OCI-LY7 (cell line): ENCODE measurements around the gene TGM6.

ENCODE experiments used
- EZH2phosphoT487 ChIP-seq: fragments of 200-600 bp; sonication (generic); IDR thresholded peaks from 2 replicates; pipeline ENCODE4 v1.6.1; 2018; ENCODE audit warnings: low read depth, borderline replicate concordance, mild to moderate bottlenecking, mixed run types, antibody characterized with exemption, low read length, moderate library complexity, mixed read lengths
- TF ChIP-seq, protein P1 (sequence below): fragments of 200-600 bp; sonication (generic); conservative IDR thresholded peaks from 2 replicates; pipeline ENCODE4 v1.5.1; 2014; ENCODE audit warnings: mild to moderate bottlenecking, antibody characterized with exemption, low read length, moderate library complexity, mixed read lengths

GRCh38 chr20:2402271-2402980 lies 21.7 kb downstream of the TGM6 start:
- TF ChIP-seq, protein P1, sequence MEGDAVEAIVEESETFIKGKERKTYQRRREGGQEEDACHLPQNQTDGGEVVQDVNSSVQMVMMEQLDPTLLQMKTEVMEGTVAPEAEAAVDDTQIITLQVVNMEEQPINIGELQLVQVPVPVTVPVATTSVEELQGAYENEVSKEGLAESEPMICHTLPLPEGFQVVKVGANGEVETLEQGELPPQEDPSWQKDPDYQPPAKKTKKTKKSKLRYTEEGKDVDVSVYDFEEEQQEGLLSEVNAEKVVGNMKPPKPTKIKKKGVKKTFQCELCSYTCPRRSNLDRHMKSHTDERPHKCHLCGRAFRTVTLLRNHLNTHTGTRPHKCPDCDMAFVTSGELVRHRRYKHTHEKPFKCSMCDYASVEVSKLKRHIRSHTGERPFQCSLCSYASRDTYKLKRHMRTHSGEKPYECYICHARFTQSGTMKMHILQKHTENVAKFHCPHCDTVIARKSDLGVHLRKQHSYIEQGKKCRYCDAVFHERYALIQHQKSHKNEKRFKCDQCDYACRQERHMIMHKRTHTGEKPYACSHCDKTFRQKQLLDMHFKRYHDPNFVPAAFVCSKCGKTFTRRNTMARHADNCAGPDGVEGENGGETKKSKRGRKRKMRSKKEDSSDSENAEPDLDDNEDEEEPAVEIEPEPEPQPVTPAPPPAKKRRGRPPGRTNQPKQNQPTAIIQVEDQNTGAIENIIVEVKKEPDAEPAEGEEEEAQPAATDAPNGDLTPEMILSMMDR = peak; percentile 59
- no peak for TF ChIP-seq EZH2phosphoT487
